Measurements from ENCODE around the gene PHF2.

The PHF2 gene

GRCh38 chr9:93574091-93574899 is 2.1 kb upstream of the PHF2 start:
- no peak for TF ChIP-seq CTCF (IDR thresholded peaks at IDR 0.05; ENCODE audit: insufficient read depth, low read length, poor library complexity, severe bottlenecking)
- no peaks in the 10 kb centered on the region for H3K36me3 ChIP-seq (ENCODE audit: control insufficient read depth, insufficient read depth, low read length)
- DNase-seq (ENCODE audit: extremely low read depth, insufficient read length), result no peak

DNA sequence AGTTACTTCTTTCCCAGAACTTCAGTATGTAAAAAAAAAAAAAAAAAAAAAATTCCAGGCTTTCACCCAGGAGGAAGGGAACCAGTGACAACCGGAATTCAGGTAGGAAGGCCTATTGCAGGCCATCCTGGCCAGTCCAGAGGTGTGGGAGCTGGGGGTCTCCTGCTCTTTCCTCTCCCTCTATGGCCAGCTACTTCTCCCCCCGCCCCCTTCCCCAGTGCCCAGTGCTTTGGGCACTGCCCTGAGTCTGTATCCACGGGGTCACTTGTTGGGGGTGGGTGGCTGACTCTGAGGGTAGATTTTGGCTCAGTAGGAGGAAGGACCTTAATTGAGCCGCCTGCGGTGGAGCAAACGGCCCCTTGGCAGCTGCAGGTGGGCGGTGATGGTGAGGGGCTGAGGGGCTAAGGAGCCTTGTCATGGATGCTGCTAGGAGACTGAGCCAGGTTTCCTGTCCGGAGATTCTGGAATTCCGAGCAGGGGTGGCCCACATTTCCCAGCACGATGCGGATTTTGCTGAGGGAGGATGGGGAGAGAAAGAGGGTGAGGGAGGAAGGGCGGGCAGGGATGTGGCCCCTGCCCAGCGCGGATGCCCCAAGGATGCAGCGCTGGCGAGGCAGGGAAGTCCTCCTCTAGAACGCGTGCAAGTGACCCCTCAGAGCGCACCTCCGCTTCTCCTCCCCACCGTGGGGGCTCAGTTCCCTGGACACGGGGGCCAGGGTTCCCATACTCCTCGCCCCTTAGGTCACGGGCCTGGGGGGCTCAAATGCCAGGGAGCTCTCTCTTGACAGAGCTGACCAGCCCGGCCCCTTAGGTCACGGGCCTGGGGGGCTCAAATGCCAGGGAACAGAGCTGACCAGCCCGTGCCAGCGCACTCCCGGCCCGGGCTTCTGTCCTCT is 1.2 kb upstream of the PHF2 start:
- H3K4me3 ChIP-seq (replicated peaks; ENCODE audit: low read depth, low read length), result peak overlapping the region; percentile 77
- no peak for TF ChIP-seq CTCF (IDR thresholded peaks at IDR 0.05; ENCODE audit: insufficient read depth, low read length, poor library complexity, severe bottlenecking)
- H3K27me3 ChIP-seq (replicated peaks; ENCODE audit: control insufficient read depth, insufficient read depth, low read length), result no peaks in the 10 kb centered on the region
- no peak for DNase-seq (ENCODE audit: extremely low read depth, insufficient read length)
- H3K36me3 ChIP-seq (ENCODE audit: control insufficient read depth, insufficient read depth, low read length), result no peaks in the 10 kb centered on the region

More at GRCh38 chr9:93574091-93574899, 2.1 kb upstream of the PHF2 start:
- Histone ChIP-seq H3K4me3 (replicated peaks; ENCODE audit: low read depth, low read length) (no peak overlapping the region), H3K27me3 (replicated peaks; ENCODE audit: control insufficient read depth, insufficient read depth, low read length) (no peaks in the 10 kb centered on the region)

DNA sequence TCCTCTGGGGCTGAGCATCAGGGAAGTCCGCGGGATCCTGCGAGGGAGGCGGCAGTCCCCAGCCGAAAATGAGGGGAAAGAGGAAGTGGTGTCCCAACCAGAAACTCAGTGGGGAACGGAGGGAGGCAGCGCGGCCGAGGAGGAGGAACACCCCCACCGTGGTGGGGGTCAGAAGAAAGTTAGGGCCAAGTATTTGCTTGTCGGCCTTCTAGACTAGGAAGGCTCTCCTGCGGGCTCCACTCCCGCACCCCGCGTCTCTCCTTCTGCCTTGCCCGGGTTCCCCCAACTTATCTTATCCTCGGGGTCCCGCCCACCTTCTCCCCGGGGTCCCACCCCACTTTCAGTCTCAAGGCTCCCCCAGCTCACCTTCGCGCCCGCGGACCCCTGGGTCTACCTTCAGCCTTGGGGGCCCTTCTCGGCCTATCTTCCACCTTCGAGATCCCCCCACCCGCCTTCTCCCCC is 557 bp upstream of the PHF2 start:
- Histone ChIP-seq H3K36me3 (ENCODE audit: control insufficient read depth, insufficient read depth, low read length) (no peaks in the 10 kb centered on the region), H3K27me3 (replicated peaks; ENCODE audit: control insufficient read depth, insufficient read depth, low read length) (no peaks in the 10 kb centered on the region), H3K4me3 (replicated peaks; ENCODE audit: low read depth, low read length) (peak overlapping the region; percentile 77)
- DNase-seq (ENCODE audit: extremely low read depth, insufficient read length), result peak; percentile 66
- no peak for TF ChIP-seq CTCF (IDR thresholded peaks at IDR 0.05; ENCODE audit: insufficient read depth, low read length, poor library complexity, severe bottlenecking)

DNA sequence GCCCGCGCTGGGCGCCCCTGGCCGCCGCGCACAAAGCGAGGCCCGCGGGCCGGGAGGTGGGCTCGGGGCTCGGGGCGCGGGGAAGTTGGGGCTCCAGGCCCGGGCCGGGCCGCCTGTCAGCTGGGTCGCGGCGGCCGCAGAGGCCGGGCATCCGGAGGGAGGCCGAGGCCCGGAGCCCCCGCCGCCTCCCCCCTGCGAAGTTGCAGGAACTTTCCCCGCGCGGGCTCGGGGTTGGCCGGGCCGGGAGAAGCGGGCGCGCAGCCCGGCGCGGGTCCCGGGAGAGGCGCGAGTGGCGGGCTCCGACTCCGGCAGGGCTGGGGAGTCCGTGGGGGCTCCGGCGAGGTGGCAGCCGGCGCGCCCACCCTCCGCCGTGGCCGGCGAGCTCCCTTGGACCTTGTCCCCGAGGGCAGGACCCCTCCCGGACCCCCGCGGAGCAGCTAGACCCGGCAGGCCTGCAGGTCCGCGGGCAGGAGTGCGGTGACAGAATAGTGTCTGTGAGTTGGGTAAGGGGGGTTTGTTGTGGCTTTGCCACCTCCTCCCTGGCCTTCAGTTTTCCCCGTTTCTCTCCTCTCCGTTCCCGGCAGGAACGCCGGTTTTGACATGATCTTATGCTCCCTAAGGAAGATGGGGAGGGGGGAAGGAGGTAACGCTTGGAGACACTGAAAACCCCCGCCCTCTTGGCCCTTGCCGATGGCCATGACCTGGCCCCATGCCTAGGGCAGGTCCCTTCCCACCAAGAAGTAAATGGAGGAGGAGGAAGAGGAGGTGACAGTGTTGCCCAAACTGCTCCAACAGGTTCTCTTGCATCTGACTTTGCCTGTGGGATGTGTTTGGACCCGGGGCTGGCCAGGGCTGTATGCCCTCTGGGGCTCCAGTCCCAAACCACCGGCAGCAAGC is 942 bp downstream of the PHF2 start:
- Histone ChIP-seq H3K36me3 (ENCODE audit: control insufficient read depth, insufficient read depth, low read length) (no peaks in the 10 kb centered on the region), H3K4me3 (replicated peaks; ENCODE audit: low read depth, low read length) (peak overlapping the region; percentile 65), H3K27me3 (replicated peaks; ENCODE audit: control insufficient read depth, insufficient read depth, low read length) (no peaks in the 10 kb centered on the region)
- no peak for TF ChIP-seq CTCF (IDR thresholded peaks at IDR 0.05; ENCODE audit: insufficient read depth, low read length, poor library complexity, severe bottlenecking)
- peak; percentile 36 for DNase-seq (ENCODE audit: extremely low read depth, insufficient read length)

DNA sequence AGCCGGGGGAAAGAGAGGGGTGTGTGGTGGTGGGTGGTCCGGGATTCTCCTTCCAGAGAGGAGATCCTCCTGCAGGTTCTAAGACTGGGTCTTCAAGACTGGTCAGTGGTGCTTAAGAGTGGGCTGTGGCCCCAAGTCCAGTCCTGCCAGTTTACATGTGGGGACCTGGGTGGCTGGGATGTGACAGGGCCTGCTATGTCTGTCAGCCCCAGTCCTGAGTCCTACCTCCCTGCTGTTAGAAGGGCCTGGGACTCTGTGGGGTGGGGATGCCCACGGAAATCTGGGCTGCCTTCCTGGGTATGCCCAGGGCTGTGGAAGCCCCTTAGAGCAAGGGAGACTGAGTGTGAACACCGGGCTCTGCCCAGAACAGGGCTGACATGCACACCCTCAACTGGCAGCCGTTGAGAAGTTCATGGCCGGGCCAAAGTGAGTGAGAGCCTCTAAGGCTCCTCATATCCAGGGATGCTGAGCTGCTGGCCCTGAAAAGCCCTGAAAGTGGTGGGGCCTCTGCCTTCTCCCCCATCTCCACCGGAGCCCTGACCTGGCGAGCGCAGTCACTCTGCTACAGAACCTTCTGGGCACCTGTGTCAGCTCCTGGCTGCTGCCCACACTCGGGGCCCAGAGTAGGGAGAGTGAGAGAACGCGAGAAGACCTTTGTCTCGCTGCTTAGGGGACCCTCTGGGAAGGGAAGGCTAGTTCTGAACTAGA is 1.7 kb downstream of the PHF2 start:
- H3K4me3 ChIP-seq (replicated peaks; ENCODE audit: low read depth, low read length), result peak overlapping the region; percentile 65
- no peak for DNase-seq (ENCODE audit: extremely low read depth, insufficient read length)

More for the DNA sequence above, 1.7 kb downstream of the PHF2 start:
- Histone ChIP-seq H3K27me3 (replicated peaks; ENCODE audit: control insufficient read depth, insufficient read depth, low read length) (no peaks in the 10 kb centered on the region), H3K36me3 (ENCODE audit: control insufficient read depth, insufficient read depth, low read length) (no peaks in the 10 kb centered on the region)
- no peak for TF ChIP-seq CTCF (IDR thresholded peaks at IDR 0.05; ENCODE audit: insufficient read depth, low read length, poor library complexity, severe bottlenecking)
